GM18867 (cell line): ENCODE data around the gene NSUN2.
"Not testable (repeated sequence)": the region's sequence is repeated elsewhere in the genome, so short reads cannot be mapped to it uniquely, and the experiment has no call there.

Source experiments
- ATAC-seq: cut with Tn5 transposase; IDR thresholded peaks from one replicate; pipeline ENCODE4 v1.9.1; 2021; ENCODE audit warnings: mild to moderate bottlenecking, moderate library complexity; ENCODE audit not compliant: unreplicated experiment

Gene NSUN2

GRCh38 chr5:6584727-6585126, 48.1 kb downstream of the NSUN2 start:
- ATAC-seq, result no peak

GRCh38 chr5:6584101-6584645, 48.7 kb downstream of the NSUN2 start:
- ATAC-seq, result no peak

GRCh38 chr5:6583049-6583880, 49.6 kb downstream of the NSUN2 start:
- ATAC-seq, result peak; percentile 70

- peak; percentile 9 for ATAC-seq
Observed at GRCh38 chr5:6582507-6583048, 50.3 kb downstream of the NSUN2 start.

GRCh38 chr5:6581559-6582426, 51.1 kb downstream of the NSUN2 start:
- ATAC-seq, result no peak

- no peak for ATAC-seq
Observed at GRCh38 chr5:6581090-6581489, 51.8 kb downstream of the NSUN2 start.

- ATAC-seq, result no peak
Observed at GRCh38 chr5:6579535-6579934, 53.3 kb downstream of the NSUN2 start.

- no peak for ATAC-seq
Observed at GRCh38 chr5:6578676-6579343, 54.0 kb downstream of the NSUN2 start.

- no peak for ATAC-seq
Observed at GRCh38 chr5:6576861-6577501, 55.9 kb downstream of the NSUN2 start.

- ATAC-seq, result no peak
Observed at GRCh38 chr5:6574537-6575245, 58.2 kb downstream of the NSUN2 start.

- ATAC-seq, result no peak
Observed at GRCh38 chr5:6574111-6574510, 58.7 kb downstream of the NSUN2 start.

- no peak for ATAC-seq
Observed at GRCh38 chr5:6573651-6574101, 59.2 kb downstream of the NSUN2 start.

- no peak for ATAC-seq
Observed at GRCh38 chr5:6572825-6573380, 59.9 kb downstream of the NSUN2 start.

GRCh38 chr5:6572086-6572824, 60.6 kb downstream of the NSUN2 start:
- ATAC-seq, result no peak

GRCh38 chr5:6571607-6572006, 61.2 kb downstream of the NSUN2 start:
- not testable (repeated sequence) for ATAC-seq

GRCh38 chr5:6570530-6570929, 62.3 kb downstream of the NSUN2 start:
- no peak for ATAC-seq

GRCh38 chr5:6568889-6569288, 64.0 kb downstream of the NSUN2 start:
- no peak for ATAC-seq

GRCh38 chr5:6568383-6568782, 64.5 kb downstream of the NSUN2 start:
- no peak for ATAC-seq

- ATAC-seq, result no peak
Observed at GRCh38 chr5:6567835-6568234, 65.0 kb downstream of the NSUN2 start.
